Natural killer cell (primary cell): Measurements from ENCODE around the gene LIMS2. TPM values are rescaled to one million over a fixed set of nuclear protein-coding genes. Genes with fewer than 3 reads are reported as not detected.
A peak's percentile ranks its signal among the peaks of the same experiment; 100 is the strongest.

Source experiments
- ATAC-seq, 3 donors: fragments of 150-1000 bp in 2 of 3; fragments of 200-7000 bp in 1 of 3; cut with Tn5 transposase; 1 replicate in 1 of 3; 2 replicates in 2 of 3; pipeline ENCODE4 v1.10.0; 2021; ENCODE audit warnings: mild to moderate bottlenecking in 2 of 3, moderate library complexity in 2 of 3
- DNase-seq, 2 donors: peaks; one replicate each; pipeline versions ENCODE4 v3.0.0 to v3.0.0-alpha.2; 2013 to 2021; ENCODE audit warnings: mixed read lengths in 1 of 2
- H3K27ac ChIP-seq: one replicate; pipeline ENCODE4 v1.5.1; 2013; ENCODE audit warnings: mild to moderate bottlenecking, low read length
- H3K27me3 ChIP-seq: one replicate; pipeline ENCODE4 v1.6.1; 2013; ENCODE audit warnings: low read length; ENCODE audit not compliant: control insufficient read depth, insufficient read depth
- H3K36me3 ChIP-seq: one replicate; pipeline ENCODE4 v1.6.1; 2013; ENCODE audit warnings: low read length; ENCODE audit not compliant: control insufficient read depth, insufficient read depth
- H3K4me1 ChIP-seq: one replicate; pipeline ENCODE4 v1.6.1; 2013; ENCODE audit warnings: low read length; ENCODE audit not compliant: control insufficient read depth, insufficient read depth
- H3K4me3 ChIP-seq: one replicate; pipeline ENCODE4 v1.5.1; 2013; ENCODE audit warnings: low read length
- H3K9me3 ChIP-seq: one replicate; pipeline ENCODE4 v1.6.1; 2013; ENCODE audit warnings: low read length; ENCODE audit not compliant: control insufficient read depth, insufficient read depth
- H3K27ac Mint-ChIP-seq, 2 donors: one replicate each; pipeline ENCODE4 v1.8.0; 2022; ENCODE audit warnings: mild to moderate bottlenecking in 2 of 2, mixed read lengths in 2 of 2, moderate library complexity in 1 of 2
- H3K27me3 Mint-ChIP-seq, 2 donors: one replicate each; pipeline ENCODE4 v1.8.0; 2022; ENCODE audit warnings: low read depth in 2 of 2, mixed read lengths in 2 of 2
- H3K36me3 Mint-ChIP-seq: one replicate; pipeline ENCODE4 v1.8.0; 2022; ENCODE audit warnings: mixed read lengths
- H3K4me1 Mint-ChIP-seq, 2 donors: one replicate each; pipeline ENCODE4 v1.8.0; 2022; ENCODE audit warnings: mixed read lengths in 2 of 2
- H3K4me3 Mint-ChIP-seq: one replicate; pipeline ENCODE4 v1.8.0; 2022; ENCODE audit warnings: mild to moderate bottlenecking, moderate library complexity, mixed read lengths
- H3K9me3 Mint-ChIP-seq, 2 donors: one replicate each; pipeline ENCODE4 v1.8.0; 2022; ENCODE audit warnings: mixed read lengths in 2 of 2
- CTCF ChIP-seq: fragments of 200-600 bp; IDR thresholded peaks from one replicate; pipeline ENCODE4 v1.8.0; 2022; ENCODE audit warnings: antibody characterized with exemption
- WGBS: methylation state at CpG from one replicate; pipeline ENCODE4 v1.1.7; 2013; ENCODE audit warnings: missing lambda C conversion rate; ENCODE audit not compliant: insufficient coverage; 5-methylcytosine and 5-hydroxymethylcytosine counted together
- intact Hi-C: fragments of 100-400 bp; cut with micrococcal nuclease; formaldehyde crosslinking; loops from one replicate; pipeline ENCODE4 v1.14.2; 2022
- total RNA-seq, 4 donors: library from RNA; stranded (reverse); fragments of 120-200 nt in 1 of 4; gene quantifications; one replicate each; pipeline versions ENCODE4 v1.2.3 to v1.2.4, GENCODE V29; 2013 to 2022

LIMS2 gene
- total RNA-seq, 3 donors from 2014 or later (not counting 1 experiment from before 2014, with no cell fraction given) = 0.15 to 0.16 TPM; not detected in 1

- H3K27me3 ChIP-seq = no peaks in the 10 kb centered on the region
- DNase-seq (no peak), ATAC-seq (no peak)
- H3K4me1 ChIP-seq = peaks cover 5% of the 10 kb centered on the region
- no peak overlapping the region for H3K27ac ChIP-seq
- H3K9me3 ChIP-seq = no peaks in the 10 kb centered on the region
- Mint-ChIP-seq H3K4me1 (no peaks in the 10 kb centered on the region), H3K9me3 (no peaks in the 10 kb centered on the region), H3K27ac (no peak overlapping the region), H3K27me3 (peaks cover 2 to 14% of the 10 kb centered on the region in 2 donors), H3K4me3 (no peak overlapping the region), H3K36me3 (no peaks in the 10 kb centered on the region)
- no peak overlapping the region for H3K4me3 ChIP-seq
- intact Hi-C loops = no loop called here
- no peak for TF ChIP-seq CTCF
- no peaks in the 10 kb centered on the region for H3K36me3 ChIP-seq
- 97% methylated on average over 14 of the region's 15 CpGs for WGBS
These were observed 53.3 kb downstream of the LIMS2 start for GRCh38 chr2:127621981-127622431.

- H3K27ac ChIP-seq = no peak overlapping the region
- no peak overlapping the region for H3K4me3 Mint-ChIP-seq
These were observed 54.5 kb downstream of the LIMS2 start for GRCh38 chr2:127620866-127621265.

GRCh38 chr2:127619877-127620705 is 55.2 kb downstream of the LIMS2 start:
- intact Hi-C loops = no loop called here

More at GRCh38 chr2:127620866-127621265, 54.5 kb downstream of the LIMS2 start:
- 24% methylated on average over 3 of the region's 3 CpGs for WGBS
- H3K4me3 ChIP-seq = no peak overlapping the region
- H3K27me3 ChIP-seq = no peaks in the 10 kb centered on the region
- no peak overlapping the region for H3K27ac Mint-ChIP-seq
- intact Hi-C loops = no loop called here
- ATAC-seq = no peak
- no peaks in the 10 kb centered on the region for H3K36me3 Mint-ChIP-seq
- H3K27me3 Mint-ChIP-seq = peaks cover 13% of the 10 kb centered on the region in 2 donors
- H3K9me3 ChIP-seq = no peaks in the 10 kb centered on the region
- peaks cover 5 to 7% of the 10 kb centered on the region in 2 donors for H3K4me1 Mint-ChIP-seq
- no peaks in the 10 kb centered on the region for H3K36me3 ChIP-seq
- no peaks in the 10 kb centered on the region for H3K9me3 Mint-ChIP-seq
- no peak for DNase-seq
- no peak for TF ChIP-seq CTCF
- H3K4me1 ChIP-seq = peaks cover 5% of the 10 kb centered on the region

More at GRCh38 chr2:127619877-127620705, 55.2 kb downstream of the LIMS2 start:
- no peak for ATAC-seq
- Mint-ChIP-seq H3K4me1 (peaks cover 8% of the 10 kb centered on the region in 2 donors), H3K9me3 (no peaks in the 10 kb centered on the region), H3K36me3 (no peaks in the 10 kb centered on the region), H3K4me3 (no peak overlapping the region), H3K27me3 (peaks cover 12 to 15% of the 10 kb centered on the region in 2 donors), H3K27ac (no peak overlapping the region)
- DNase-seq = peak in 1 of 2 donors; percentile 5
- H3K4me3 ChIP-seq = no peak overlapping the region
- TF ChIP-seq CTCF = no peak
- no peak overlapping the region for H3K27ac ChIP-seq
- no peaks in the 10 kb centered on the region for H3K36me3 ChIP-seq
- 75% methylated on average over 16 of the region's 16 CpGs for WGBS
- no peaks in the 10 kb centered on the region for H3K9me3 ChIP-seq
- peaks cover 5% of the 10 kb centered on the region for H3K4me1 ChIP-seq
- H3K27me3 ChIP-seq = no peaks in the 10 kb centered on the region
